Stimulated activated CD8-positive, alpha-beta memory T cell treated with anti-CD3 and anti-CD28 coated beads, Interleukin-4, amount 100 ng/mL, for 24 hours (primary cell): ENCODE results near the gene MEIKIN.

ENCODE experiments used
- DNase-seq: peaks from one replicate; pipeline ENCODE4 v3.0.0-alpha.2; 2020; ENCODE audit warnings: low read depth

Gene MEIKIN

GRCh38 chr5:131769336-131769735, 176.1 kb downstream of the MEIKIN start:
- no peak for DNase-seq

DNA sequence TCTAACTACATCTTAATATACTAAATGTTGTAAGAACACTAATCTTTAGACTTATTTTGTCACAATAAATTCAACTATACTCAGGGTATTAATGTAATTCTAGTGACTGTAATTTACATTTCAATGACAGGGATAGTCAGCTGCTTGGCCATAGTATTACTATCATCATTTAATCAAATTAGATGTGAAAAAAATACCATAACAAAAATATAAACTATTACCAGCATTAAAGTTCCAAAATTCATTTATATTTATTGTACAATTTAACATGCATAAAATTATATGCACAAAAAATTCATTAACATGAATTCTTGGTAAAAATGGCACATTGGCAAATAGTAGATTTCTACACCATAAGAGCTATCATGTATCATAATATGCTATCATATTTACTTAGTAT, 177.6 kb downstream of the MEIKIN start:
- DNase-seq: no peak

GRCh38 chr5:131766689-131767088, 178.8 kb downstream of the MEIKIN start:
- no peak for DNase-seq

- no peak for DNase-seq
Measured at GRCh38 chr5:131765261-131765660, 180.2 kb downstream of the MEIKIN start.

GRCh38 chr5:131763968-131764367, 181.5 kb downstream of the MEIKIN start:
- DNase-seq: no peak

- no peak for DNase-seq
Measured at GRCh38 chr5:131760793-131761192, 184.7 kb downstream of the MEIKIN start.

DNA sequence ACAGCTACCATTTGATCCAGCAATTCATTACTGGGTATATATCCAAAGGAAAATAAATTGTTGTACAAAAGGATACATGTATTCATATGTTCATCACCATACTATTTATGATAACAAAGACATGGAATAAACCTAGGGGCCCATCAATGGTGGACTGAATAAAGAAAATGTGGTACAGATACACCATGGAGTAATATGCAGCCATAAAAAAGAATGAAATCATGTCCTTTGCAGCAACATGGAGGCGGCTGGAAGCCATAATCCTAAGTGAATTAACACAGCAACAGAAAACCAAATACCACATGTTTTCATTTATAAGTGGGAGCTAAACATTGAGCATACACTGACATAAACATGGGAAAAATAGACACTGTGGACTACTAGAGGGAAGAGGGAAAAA, 185.8 kb downstream of the MEIKIN start:
- no peak for DNase-seq

DNA sequence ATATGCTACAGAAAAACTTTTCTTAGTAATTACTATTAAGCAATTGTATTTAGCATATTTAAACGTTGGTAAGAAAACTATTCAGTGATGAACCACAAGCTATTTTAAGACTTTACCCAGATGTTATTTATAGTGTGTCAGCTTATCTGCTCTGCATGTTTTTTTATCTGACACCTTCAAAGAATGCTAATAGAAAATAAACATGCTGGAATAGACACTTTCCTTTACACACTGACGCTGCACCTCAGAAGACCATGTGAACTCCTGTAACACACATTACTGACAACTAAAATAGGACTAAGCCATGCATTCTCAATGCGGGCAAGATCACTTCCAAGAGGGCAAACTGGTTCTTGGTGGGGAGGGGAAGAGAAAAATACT, 187.0 kb downstream of the MEIKIN start:
- DNase-seq: no peak

- DNase-seq: no peak
Measured at GRCh38 chr5:131757830-131758519, 187.5 kb downstream of the MEIKIN start.
